H9 (cell line): ENCODE measurements around the gene ATE1. TPM values are rescaled to one million over a fixed set of nuclear protein-coding genes. Genes with fewer than 3 reads are reported as not detected.

ENCODE experiments used
- DNase-seq: peaks from one replicate; pipeline ENCODE4 v3.0.0-alpha.2; 2017
- H2AFZ ChIP-seq: one replicate; pipeline ENCODE4 v1.6.1; 2013; ENCODE audit warnings: mild to moderate bottlenecking, low read length, control low read depth, moderate library complexity
- H2AK5ac ChIP-seq: 2 replicates; pipeline ENCODE4 v1.6.1; 2013; ENCODE audit warnings: low read length, control low read depth, mixed read lengths; ENCODE audit not compliant: insufficient read length
- H2BK120ac ChIP-seq: one replicate; pipeline ENCODE4 v1.6.1; 2013; ENCODE audit warnings: low read depth, mild to moderate bottlenecking, low read length, control low read depth, inconsistent platforms; ENCODE audit not compliant: poor library complexity, severe bottlenecking
- H2BK12ac ChIP-seq: 2 replicates; pipeline ENCODE4 v1.6.1; 2013; ENCODE audit warnings: low read length, control low read depth, mixed read lengths, low read depth; ENCODE audit not compliant: insufficient read length
- H2BK15ac ChIP-seq: 2 replicates; pipeline ENCODE4 v1.6.1; 2013; ENCODE audit warnings: low read depth, low read length, control low read depth
- H2BK20ac ChIP-seq: one replicate; pipeline ENCODE4 v1.6.1; 2013; ENCODE audit warnings: low read depth, mild to moderate bottlenecking, low read length, control low read depth, inconsistent platforms; ENCODE audit not compliant: poor library complexity, severe bottlenecking
- H2BK5ac ChIP-seq: 2 replicates; pipeline ENCODE4 v1.6.1; 2013; ENCODE audit warnings: low read length, control low read depth, mixed read lengths; ENCODE audit not compliant: insufficient read length
- H3K14ac ChIP-seq: 2 replicates; pipeline ENCODE4 v1.6.1; 2013; ENCODE audit warnings: low read length, control low read depth; ENCODE audit not compliant: insufficient read depth
- H3K18ac ChIP-seq: 2 replicates; pipeline ENCODE4 v1.6.1; 2013; ENCODE audit warnings: low read depth, mild to moderate bottlenecking, mixed read lengths, low read length, control low read depth; ENCODE audit not compliant: insufficient read length
- H3K23ac ChIP-seq: 2 replicates; pipeline ENCODE4 v1.6.1; 2013; ENCODE audit warnings: low read length, control low read depth, mixed read lengths, low read depth; ENCODE audit not compliant: insufficient read length
- H3K23me2 ChIP-seq: 2 replicates; pipeline ENCODE4 v1.6.1; 2013; ENCODE audit warnings: low read depth, mild to moderate bottlenecking, mixed read lengths, low read length, control low read depth; ENCODE audit not compliant: insufficient read length, poor library complexity, severe bottlenecking
- H3K27ac ChIP-seq: 2 replicates; pipeline ENCODE4 v1.5.1; 2013; ENCODE audit warnings: low read length, control low read depth, mixed read lengths, low read depth; ENCODE audit not compliant: insufficient read length
- H3K27me3 ChIP-seq: 2 replicates; pipeline ENCODE4 v1.6.1; 2013; ENCODE audit warnings: low read length, control low read depth, inconsistent platforms; ENCODE audit not compliant: insufficient read depth
- H3K4ac ChIP-seq: 2 replicates; pipeline ENCODE4 v1.6.1; 2013; ENCODE audit warnings: low read depth, mild to moderate bottlenecking, control low read depth, inconsistent platforms, low read length, moderate library complexity
- H3K4me1 ChIP-seq: 2 replicates; pipeline ENCODE4 v1.6.1; 2013; ENCODE audit warnings: low read length, control low read depth, inconsistent platforms; ENCODE audit not compliant: insufficient read depth
- H3K4me2 ChIP-seq: 2 replicates; pipeline ENCODE4 v1.6.1; 2013; ENCODE audit warnings: low read length, control low read depth, mixed read lengths; ENCODE audit not compliant: insufficient read length, insufficient read depth
- H3K56ac ChIP-seq: 2 replicates; pipeline ENCODE4 v1.6.1; 2013; ENCODE audit warnings: low read depth, mild to moderate bottlenecking, mixed read lengths, low read length, control low read depth; ENCODE audit not compliant: insufficient read length
- H3K79me1 ChIP-seq: 2 replicates; pipeline ENCODE4 v1.6.1; 2013; ENCODE audit warnings: low read depth, mild to moderate bottlenecking, moderate library complexity, low read length, control low read depth, inconsistent platforms; ENCODE audit not compliant: insufficient read depth, poor library complexity, severe bottlenecking
- H3K79me2 ChIP-seq: 2 replicates; pipeline ENCODE4 v1.6.1; 2013; ENCODE audit warnings: low read length, control low read depth, inconsistent platforms; ENCODE audit not compliant: insufficient read depth
- H3K9ac ChIP-seq: 2 replicates; pipeline ENCODE4 v1.6.1; 2013; ENCODE audit warnings: low read length, control low read depth, mixed read lengths; ENCODE audit not compliant: insufficient read length; ENCODE audit errors: extremely low read depth
- H3K9me3 ChIP-seq: one replicate; pipeline ENCODE4 v1.6.1; 2013; ENCODE audit warnings: low read depth, low read length, inconsistent platforms; ENCODE audit not compliant: control insufficient read depth
- H3T11ph ChIP-seq: one replicate; pipeline ENCODE4 v1.6.1; 2013; ENCODE audit warnings: mild to moderate bottlenecking, low read length, control low read depth, inconsistent platforms
- H4K20me1 ChIP-seq: one replicate; pipeline ENCODE4 v1.6.1; 2013; ENCODE audit not compliant: control insufficient read depth, insufficient read length, insufficient read depth
- H4K5ac ChIP-seq: 2 replicates; pipeline ENCODE4 v1.6.1; 2013; ENCODE audit warnings: low read depth, mild to moderate bottlenecking, mixed read lengths, low read length, control low read depth; ENCODE audit not compliant: insufficient read length
- H4K8ac ChIP-seq: replicated peaks from 2 replicates; pipeline ENCODE4 v1.6.1; 2013; ENCODE audit warnings: low read length, control low read depth, mixed read lengths, low read depth; ENCODE audit not compliant: insufficient read length
- H4K91ac ChIP-seq: 2 replicates; pipeline ENCODE4 v1.6.1; 2013; ENCODE audit warnings: low read depth, mild to moderate bottlenecking, moderate library complexity, mixed read lengths, low read length, control low read depth; ENCODE audit not compliant: insufficient read length
- H3K27ac Mint-ChIP-seq, 3 experiments: 2 replicates in 2 of 3; 3 replicates in 1 of 3; pipeline ENCODE4 v1.8.0; 2020 to 2021; ENCODE audit warnings: mixed read lengths in 3 of 3, mild to moderate bottlenecking in 1 of 3, moderate library complexity in 1 of 3
- H3K27me3 Mint-ChIP-seq: 2 replicates; pipeline ENCODE4 v1.8.0; 2021; ENCODE audit warnings: low read depth, mild to moderate bottlenecking, moderate library complexity, mixed read lengths
- H3K36me3 Mint-ChIP-seq, 3 experiments: 2 replicates in 2 of 3; 3 replicates in 1 of 3; pipeline ENCODE4 v1.8.0; 2020 to 2021; ENCODE audit warnings: low read depth in 3 of 3, mixed read lengths in 3 of 3; ENCODE audit not compliant: insufficient read depth in 1 of 3
- H3K4me1 Mint-ChIP-seq, 2 experiments: 2 replicates each; pipeline ENCODE4 v1.8.0; 2020; ENCODE audit warnings: mixed read lengths in 2 of 2
- H3K4me3 Mint-ChIP-seq, 2 experiments: 2 replicates in 1 of 2; 3 replicates in 1 of 2; pipeline ENCODE4 v1.8.0; 2020 to 2021; ENCODE audit warnings: mild to moderate bottlenecking in 2 of 2, mixed read lengths in 2 of 2, moderate library complexity in 1 of 2
- H3K9me3 Mint-ChIP-seq, 2 experiments: 2 replicates in 1 of 2; 3 replicates in 1 of 2; pipeline ENCODE4 v1.8.0; 2020; ENCODE audit warnings: mild to moderate bottlenecking in 2 of 2, mixed read lengths in 2 of 2, moderate library complexity in 1 of 2
- CTCF ChIP-seq: fragments of 200-600 bp; sonication (generic); conservative IDR thresholded peaks from 3 replicates; pipeline ENCODE4 v1.8.0; 2021; ENCODE audit warnings: antibody characterized with exemption, mild to moderate bottlenecking
- WGBS: extraction: QIAGEN DNeasy Blood & Tissue Kit; methylation state at CpG from one replicate; pipeline ENCODE4 v1.1.7; 2013; ENCODE audit warnings: missing lambda C conversion rate, low lambda C conversion rate, mixed read lengths; ENCODE audit not compliant: insufficient read length; ENCODE audit errors: extremely low coverage; 5-methylcytosine and 5-hydroxymethylcytosine counted together
- total RNA-seq: library from RNA; stranded (reverse); gene quantifications from 2 replicates; pipeline ENCODE4 v1.2.1, GENCODE V29; 2021

The ATE1 gene
- total RNA-seq, 1 experiment from 2014 or later = 29.0 TPM

GRCh38 chr10:121836171-121836570 lies 91.7 kb downstream of the ATE1 start:
- no peak overlapping the region for H3K14ac ChIP-seq
- H2BK12ac ChIP-seq = no peak overlapping the region
- H3K27me3 ChIP-seq = no peaks in the 10 kb centered on the region
- H3K4me3 Mint-ChIP-seq = no peak overlapping the region
- no peak overlapping the region for H4K91ac ChIP-seq
- no peaks in the 10 kb centered on the region for H3K4me1 Mint-ChIP-seq
- WGBS = no CpG with 5 or more reads among the region's 6 CpGs
- H4K20me1 ChIP-seq = no peaks in the 10 kb centered on the region
- H3K9me3 ChIP-seq = no peaks in the 10 kb centered on the region
- no peak overlapping the region for H2AFZ ChIP-seq
- no peak overlapping the region for H3T11ph ChIP-seq
- peak overlapping the region in 2 of 3 experiments; percentile 1 to 10; a peak in 2 of 7 replicates for H3K27ac Mint-ChIP-seq
- no peak overlapping the region for H2AK5ac ChIP-seq
- H3K4me2 ChIP-seq = no peak overlapping the region
- H2BK20ac ChIP-seq = no peak overlapping the region
- H4K5ac ChIP-seq = no peak overlapping the region
- H3K18ac ChIP-seq = no peak overlapping the region
- no peaks in the 10 kb centered on the region for H3K4me1 ChIP-seq
- H3K9ac ChIP-seq = no peak overlapping the region
- H2BK120ac ChIP-seq = no peak overlapping the region
- no peaks in the 10 kb centered on the region for H3K79me1 ChIP-seq
- H3K79me2 ChIP-seq = no peaks in the 10 kb centered on the region
- no peaks in the 10 kb centered on the region for H3K9me3 Mint-ChIP-seq
- no peak for DNase-seq
- H4K8ac ChIP-seq = no peak overlapping the region
- no peak overlapping the region for H3K4ac ChIP-seq
- no peaks in the 10 kb centered on the region for H3K27me3 Mint-ChIP-seq
- H3K27ac ChIP-seq = no peak overlapping the region
- no peak overlapping the region for H2BK15ac ChIP-seq
- TF ChIP-seq CTCF = no peak
- peaks cover 0 to 10% (median 7%) of the 10 kb centered on the region in 3 experiments; a peak in 3 of 7 replicates for H3K36me3 Mint-ChIP-seq
- no peak overlapping the region for H3K56ac ChIP-seq
- H3K23me2 ChIP-seq = no peaks in the 10 kb centered on the region
- no peak overlapping the region for H3K23ac ChIP-seq
- no peak overlapping the region for H2BK5ac ChIP-seq
